AG04450 (cell line): Measurements from ENCODE around the gene NKX2-1. TPM values are rescaled to one million over a fixed set of nuclear protein-coding genes. Genes with fewer than 3 reads are reported as not detected.
"Not testable (repeated sequence)": the region's sequence is repeated elsewhere in the genome, so short reads cannot be mapped to it uniquely, and the experiment has no call there.

Experiments used
- CTCF ChIA-PET: fragments of 300-600, 350-600 bp; formaldehyde crosslinking; extraction: SDS; loops from one replicate; lab custom pipeline; 2022; ENCODE audit warnings: antibody characterized with exemption, inconsistent platforms; lab: Charles Lee
- POLR2A ChIA-PET: fragments of 350-600 bp; formaldehyde crosslinking; extraction: SDS; loops from one replicate; lab custom pipeline; 2021; ENCODE audit warnings: antibody characterized with exemption, inconsistent platforms; lab: Yijun Ruan, JAX
- DNase-seq: peaks from one replicate; pipeline ENCODE4 v3.0.0-alpha.2; 2011; ENCODE audit warnings: low read depth, low spot score
- H3K27ac ChIP-seq: one replicate; pipeline ENCODE4 v1.5.1; 2012; ENCODE audit warnings: low read depth, low read length, control low read depth
- H3K27me3 ChIP-seq: one replicate; pipeline ENCODE4 v1.6.0; 2012; ENCODE audit warnings: low read length; ENCODE audit not compliant: control insufficient read depth, insufficient read depth
- H3K4me3 ChIP-seq: 2 replicates; pipeline ENCODE4 v1.5.1; 2011; ENCODE audit warnings: mild to moderate bottlenecking, low read depth, low read length, control low read depth
- H3K9me3 ChIP-seq: 2 replicates; pipeline ENCODE4 v1.5.1; 2012; ENCODE audit warnings: low read length; ENCODE audit not compliant: control insufficient read depth, insufficient read depth
- CTCF ChIP-seq: IDR thresholded peaks from 2 replicates; pipeline ENCODE4 v1.5.1; 2011; ENCODE audit warnings: low read depth, low read length, control low read depth, inconsistent platforms
- polyA plus RNA-seq: library from polyadenylated mRNA; depleted of rRNA; stranded (reverse); fragments of >200 nt; gene quantifications from 2 replicates; pipeline ENCODE4 v1.2.3, GENCODE V29; 2011

The NKX2-1 gene
- polyA plus RNA-seq, 1 experiment = not detected

GRCh38 chr14:36550899-36551298 is 30.9 kb upstream of the NKX2-1 start:
- Histone ChIP-seq H3K9me3 (no peaks in the 10 kb centered on the region), H3K27ac (no peak overlapping the region), H3K4me3 (no peak overlapping the region), H3K27me3 (peaks cover 1% of the 10 kb centered on the region)
- ChIA-PET POLR2A (no interaction called here), CTCF (interaction anchor here (1.2 kb wide), 1 partner anchor 599 kb away, joined by 6 read pairs; no protein-coding TSS in a partner anchor)
- no peak for TF ChIP-seq CTCF
- DNase-seq = no peak

- H3K9me3 ChIP-seq, DNase-seq, POLR2A ChIA-PET, H3K27ac ChIP-seq, H3K27me3 ChIP-seq, H3K4me3 ChIP-seq: not testable (repeated sequence)
- CTCF ChIA-PET = interaction anchor here (1.9 kb wide), 1 partner anchor 9 kb away, joined by 9 read pairs; no protein-coding TSS in a partner anchor
These were observed 24.2 kb upstream of the NKX2-1 start for GRCh38 chr14:36544280-36544679.

GRCh38 chr14:36538051-36538450 is 18.0 kb upstream of the NKX2-1 start:
- DNase-seq = no peak
- no peak overlapping the region for H3K4me3 ChIP-seq
- CTCF ChIA-PET = interaction anchor here (1.0 to 1.5 kb wide), 3 partner anchors 12 to 612 kb away, joined by 3 to 4 read pairs (median 3); no protein-coding TSS in a partner anchor
- POLR2A ChIA-PET = no interaction called here
- no peak for TF ChIP-seq CTCF
- no peak overlapping the region for H3K27ac ChIP-seq
- no peaks in the 10 kb centered on the region for H3K27me3 ChIP-seq
- no peaks in the 10 kb centered on the region for H3K9me3 ChIP-seq

- Histone ChIP-seq H3K4me3 (no peak overlapping the region), H3K9me3 (peaks cover 9% of the 10 kb centered on the region; the same call in 1 of the 2 replicates), H3K27ac (no peak overlapping the region), H3K27me3 (peaks cover 27% of the 10 kb centered on the region)
- ChIA-PET POLR2A (no interaction called here), CTCF (no interaction called here)
- no peak for TF ChIP-seq CTCF
- DNase-seq = no peak
These were observed 9.0 kb upstream of the NKX2-1 start for GRCh38 chr14:36529062-36529461.

GRCh38 chr14:36525746-36526099 is 5.7 kb upstream of the NKX2-1 start:
- CTCF ChIA-PET = interaction anchor here (1.5 to 2.7 kb wide), 2 partner anchors 12 to 28 kb away, joined by 3 to 9 read pairs; no protein-coding TSS in a partner anchor
- no peak for TF ChIP-seq CTCF
- H3K27ac ChIP-seq = no peak overlapping the region
- peaks cover 60% of the 10 kb centered on the region for H3K27me3 ChIP-seq
- H3K4me3 ChIP-seq = no peak overlapping the region
- peaks cover 10% of the 10 kb centered on the region; the same call in 1 of the 2 replicates for H3K9me3 ChIP-seq
- POLR2A ChIA-PET = no interaction called here
- no peak for DNase-seq
